LNCaP clone FGC (cell line): Measurements from ENCODE around the gene KIAA1328.
A peak's percentile ranks its signal among the peaks of the same experiment; 100 is the strongest.

ENCODE experiments used
- DNase-seq: peaks from one replicate; pipeline ENCODE4 v3.0.0-alpha.2; 2011; ENCODE audit warnings: low read depth
- H3K4me3 ChIP-seq: 2 replicates; pipeline ENCODE4 v1.5.1; 2011; ENCODE audit warnings: mild to moderate bottlenecking, low read depth, low read length, control low read depth
- CTCF ChIP-seq: IDR thresholded peaks from 2 replicates; pipeline ENCODE4 v1.5.1; 2012; ENCODE audit warnings: mild to moderate bottlenecking; ENCODE audit not compliant: control insufficient read depth, insufficient read depth; ENCODE audit errors: extremely low read depth

The KIAA1328 gene

GRCh38 chr18:37064187-37064586 is 235.3 kb downstream of the KIAA1328 start:
- TF ChIP-seq CTCF = no peak
- no peak overlapping the region for H3K4me3 ChIP-seq
- no peak for DNase-seq

GRCh38 chr18:37065254-37065653 is 236.3 kb downstream of the KIAA1328 start:
- no peak for TF ChIP-seq CTCF
- no peak overlapping the region for H3K4me3 ChIP-seq
- DNase-seq = no peak

GRCh38 chr18:37084912-37085311 is 256.0 kb downstream of the KIAA1328 start:
- TF ChIP-seq CTCF = no peak
- no peak for DNase-seq
- no peak overlapping the region for H3K4me3 ChIP-seq

- H3K4me3 ChIP-seq = no peak overlapping the region
- no peak for TF ChIP-seq CTCF
- DNase-seq = no peak
Observed at GRCh38 chr18:37085362-37085761, 256.4 kb downstream of the KIAA1328 start.

GRCh38 chr18:37107748-37108522 is 279.0 kb downstream of the KIAA1328 start:
- TF ChIP-seq CTCF = no peak
- no peak overlapping the region for H3K4me3 ChIP-seq
- DNase-seq = peak; percentile 17

- H3K4me3 ChIP-seq = no peak overlapping the region
- TF ChIP-seq CTCF = no peak
- peak; percentile 63 for DNase-seq
Observed at GRCh38 chr18:37122877-37123276, 293.9 kb downstream of the KIAA1328 start.

- no peak for TF ChIP-seq CTCF
- no peak overlapping the region for H3K4me3 ChIP-seq
- DNase-seq = no peak
Observed at GRCh38 chr18:37124516-37124915, 295.6 kb downstream of the KIAA1328 start.
